Muscle layer of duodenum (tissue), 2 donors: ENCODE results near the gene ZNF462.

ENCODE experiments used
- H3K27ac ChIP-seq: one replicate; pipeline ENCODE4 v1.7.0; 2013; ENCODE audit warnings: mild to moderate bottlenecking, low read length
- H3K27me3 ChIP-seq: one replicate; pipeline ENCODE4 v1.7.0; 2013; ENCODE audit warnings: low read depth, mild to moderate bottlenecking, control low read depth, low read length
- H3K36me3 ChIP-seq, 2 donors: one replicate each; pipeline ENCODE4 v1.7.0; 2013; ENCODE audit warnings: low read length in 2 of 2, control low read depth in 1 of 2, mild to moderate bottlenecking in 1 of 2; ENCODE audit not compliant: insufficient read depth in 2 of 2, control insufficient read depth in 1 of 2
- H3K4me1 ChIP-seq, 2 donors: one replicate each; pipeline ENCODE4 v1.7.0; 2013; ENCODE audit warnings: low read length in 2 of 2, mild to moderate bottlenecking in 2 of 2, control low read depth in 1 of 2, moderate library complexity in 1 of 2; ENCODE audit not compliant: insufficient read depth in 2 of 2, control insufficient read depth in 1 of 2
- H3K4me3 ChIP-seq, 2 donors: one replicate each; pipeline ENCODE4 v1.7.0; 2013; ENCODE audit warnings: low read length in 2 of 2, low read depth in 1 of 2, mild to moderate bottlenecking in 1 of 2
- H3K9me3 ChIP-seq, 2 donors: one replicate each; pipeline ENCODE4 v1.7.0; 2013; ENCODE audit warnings: low read length in 2 of 2, control low read depth in 1 of 2, mild to moderate bottlenecking in 1 of 2; ENCODE audit not compliant: control insufficient read depth in 1 of 2
- donor health status: healthy.

Gene ZNF462

GRCh38 chr9:106918825-106919509 lies 56.0 kb downstream of the ZNF462 start:
- Histone ChIP-seq H3K27ac (peak overlapping the region; percentile 15), H3K4me3 (no peak overlapping the region), H3K36me3 (peaks cover 0 to 9% of the 10 kb centered on the region in 2 donors), H3K27me3 (no peaks in the 10 kb centered on the region), H3K4me1 (peaks cover 19 to 41% of the 10 kb centered on the region in 2 donors), H3K9me3 (no peaks in the 10 kb centered on the region)

GRCh38 chr9:106920091-106920490 lies 57.1 kb downstream of the ZNF462 start:
- Histone ChIP-seq H3K4me3 (no peak overlapping the region), H3K9me3 (no peaks in the 10 kb centered on the region), H3K36me3 (peaks cover 8 to 20% of the 10 kb centered on the region in 2 donors), H3K4me1 (peaks cover 19 to 41% of the 10 kb centered on the region in 2 donors), H3K27ac (peak overlapping the region; percentile 84), H3K27me3 (no peaks in the 10 kb centered on the region)

- Histone ChIP-seq H3K27me3 (no peaks in the 10 kb centered on the region), H3K36me3 (peaks cover 8 to 27% of the 10 kb centered on the region in 2 donors), H3K4me3 (peak overlapping the region; percentile 17 to 27), H3K9me3 (no peaks in the 10 kb centered on the region), H3K27ac (peak overlapping the region; percentile 84), H3K4me1 (peaks cover 19 to 41% of the 10 kb centered on the region in 2 donors)
Measured at GRCh38 chr9:106920701-106921283, 57.8 kb downstream of the ZNF462 start.

- peaks cover 8 to 33% of the 10 kb centered on the region in 2 donors for H3K36me3 ChIP-seq
- peaks cover 19 to 41% of the 10 kb centered on the region in 2 donors for H3K4me1 ChIP-seq
- H3K27me3 ChIP-seq = no peaks in the 10 kb centered on the region
- H3K27ac ChIP-seq = peak overlapping the region; percentile 84
- H3K9me3 ChIP-seq = no peaks in the 10 kb centered on the region
- H3K4me3 ChIP-seq = peak overlapping the region; percentile 17 to 27
Measured at GRCh38 chr9:106921341-106921899, 58.5 kb downstream of the ZNF462 start.

GRCh38 chr9:106922026-106922425 lies 59.1 kb downstream of the ZNF462 start:
- peaks cover 15 to 37% of the 10 kb centered on the region in 2 donors for H3K4me1 ChIP-seq
- H3K27ac ChIP-seq = peak overlapping the region; percentile 84
- H3K36me3 ChIP-seq = peaks cover 8 to 37% of the 10 kb centered on the region in 2 donors
- peak overlapping the region in 1 of 2 donors; percentile 17 for H3K4me3 ChIP-seq
- H3K27me3 ChIP-seq = no peaks in the 10 kb centered on the region
- no peaks in the 10 kb centered on the region for H3K9me3 ChIP-seq

- Histone ChIP-seq H3K36me3 (peaks cover 8 to 51% of the 10 kb centered on the region in 2 donors), H3K4me3 (no peak overlapping the region), H3K9me3 (no peaks in the 10 kb centered on the region), H3K4me1 (peaks cover 11 to 39% of the 10 kb centered on the region in 2 donors), H3K27me3 (no peaks in the 10 kb centered on the region), H3K27ac (no peak overlapping the region)
Measured at GRCh38 chr9:106925392-106925791, 62.4 kb downstream of the ZNF462 start.

- Histone ChIP-seq H3K27ac (no peak overlapping the region), H3K36me3 (peaks cover 15 to 72% of the 10 kb centered on the region in 2 donors), H3K9me3 (no peaks in the 10 kb centered on the region), H3K27me3 (no peaks in the 10 kb centered on the region), H3K4me1 (peaks cover 0 to 20% of the 10 kb centered on the region in 2 donors), H3K4me3 (no peak overlapping the region)
Measured at GRCh38 chr9:106927916-106928315, 65.0 kb downstream of the ZNF462 start.

- Histone ChIP-seq H3K9me3 (no peaks in the 10 kb centered on the region), H3K27me3 (no peaks in the 10 kb centered on the region), H3K4me3 (no peak overlapping the region), H3K36me3 (peaks cover 15 to 69% of the 10 kb centered on the region in 2 donors), H3K27ac (no peak overlapping the region), H3K4me1 (peaks cover 0 to 20% of the 10 kb centered on the region in 2 donors)
Measured at GRCh38 chr9:106928350-106928749, 65.4 kb downstream of the ZNF462 start.

GRCh38 chr9:106929471-106930177 lies 66.7 kb downstream of the ZNF462 start:
- Histone ChIP-seq H3K4me3 (peak overlapping the region in 1 of 2 donors; percentile 4), H3K36me3 (peaks cover 10 to 56% of the 10 kb centered on the region in 2 donors), H3K27me3 (no peaks in the 10 kb centered on the region), H3K27ac (no peak overlapping the region), H3K4me1 (peaks cover 0 to 20% of the 10 kb centered on the region in 2 donors), H3K9me3 (no peaks in the 10 kb centered on the region)

- peaks cover 0 to 20% of the 10 kb centered on the region in 2 donors for H3K4me1 ChIP-seq
- H3K36me3 ChIP-seq = peaks cover 11 to 54% of the 10 kb centered on the region in 2 donors
- no peaks in the 10 kb centered on the region for H3K9me3 ChIP-seq
- no peak overlapping the region for H3K27ac ChIP-seq
- H3K4me3 ChIP-seq = no peak overlapping the region
- no peaks in the 10 kb centered on the region for H3K27me3 ChIP-seq
Measured at GRCh38 chr9:106930477-106930876, 67.5 kb downstream of the ZNF462 start.

- Histone ChIP-seq H3K27ac (no peak overlapping the region), H3K27me3 (no peaks in the 10 kb centered on the region), H3K4me3 (no peak overlapping the region), H3K36me3 (peaks cover 20 to 51% of the 10 kb centered on the region in 2 donors), H3K9me3 (no peaks in the 10 kb centered on the region), H3K4me1 (peaks cover 0 to 20% of the 10 kb centered on the region in 2 donors)
Measured at GRCh38 chr9:106931466-106931865, 68.5 kb downstream of the ZNF462 start.
